Peyer's patch (tissue), 4 donors: ENCODE measurements around the gene PPP2R2D. TPM values are rescaled to one million over a fixed set of nuclear protein-coding genes. Genes with fewer than 3 reads are reported as not detected.

ENCODE experiments used
- DNase-seq, 3 donors: peaks; one replicate each; pipeline ENCODE4 v3.0.0-alpha.2; 2017 to 2019
- H3K27ac ChIP-seq, 4 donors: fragments of 200-600 bp; sonication (generic); one replicate each; pipeline ENCODE4 v1.5.1; 2016 to 2019
- H3K27me3 ChIP-seq, 2 donors: fragments of 200-600 bp; sonication (generic); one replicate each; pipeline ENCODE4 v1.5.1; 2019
- H3K36me3 ChIP-seq, 3 donors: fragments of 200-600 bp; sonication (generic); one replicate each; pipeline ENCODE4 v1.5.1; 2016 to 2019
- H3K4me1 ChIP-seq, 4 donors: fragments of 200-600 bp; sonication (generic); one replicate each; pipeline ENCODE4 v1.5.1; 2016 to 2019
- H3K4me3 ChIP-seq, 4 donors: fragments of 200-600 bp; sonication (generic); 1 replicate in 3 of 4; 2 replicates in 1 of 4; pipeline ENCODE4 v1.5.1; 2016 to 2019; ENCODE audit warnings: mild to moderate bottlenecking in 1 of 4
- H3K9me3 ChIP-seq, 4 donors: fragments of 200-600 bp; sonication (generic); one replicate each; pipeline ENCODE4 v1.5.1; 2016 to 2019; ENCODE audit warnings: mild to moderate bottlenecking in 1 of 4
- CTCF ChIP-seq, 6 experiments: fragments of 450-650 bp in 4 of 6; fragments of 200-600 bp in 2 of 6; sonication (generic) in 1 of 6; IDR thresholded peaks; one replicate each; pipeline ENCODE4 v1.5.1; 2017 to 2019; ENCODE audit warnings: antibody characterized with exemption in 6 of 6, mild to moderate bottlenecking in 3 of 6, moderate library complexity in 1 of 6
- POLR2A ChIP-seq, 2 donors: fragments of 450-650 bp; IDR thresholded peaks; one replicate each; pipeline ENCODE4 v1.5.1; 2017; ENCODE audit warnings: antibody characterized with exemption in 2 of 2, mild to moderate bottlenecking in 2 of 2, moderate library complexity in 2 of 2
- total RNA-seq, 4 donors: library from RNA; depleted of rRNA; stranded (reverse); fragments of >200 nt; gene quantifications; one replicate each; pipeline ENCODE4 v1.1.0, GENCODE V29; 2016

Gene PPP2R2D
- total RNA-seq, 4 donors from 2014 or later, result 34.3 to 87.5 (median 48.5) TPM

- H3K4me3 ChIP-seq, result no peak overlapping the region
- no peaks in the 10 kb centered on the region for H3K9me3 ChIP-seq
- peak in 1 of 3 donors; percentile 34 for DNase-seq
- H3K36me3 ChIP-seq, result no peaks in the 10 kb centered on the region
- no peak for TF ChIP-seq POLR2A (IDR thresholded peaks at IDR 0.05)
- no peak for TF ChIP-seq CTCF (IDR thresholded peaks at IDR 0.05)
- no peak overlapping the region for H3K27ac ChIP-seq
- H3K4me1 ChIP-seq, result peaks cover 0 to 3% (median 0%) of the 10 kb centered on the region in 4 donors
- no peaks in the 10 kb centered on the region for H3K27me3 ChIP-seq
Measured at GRCh38 chr10:131872827-131873375, 27.9 kb upstream of the PPP2R2D start.

GRCh38 chr10:131874991-131875451 lies 25.8 kb upstream of the PPP2R2D start:
- H3K9me3 ChIP-seq, result no peaks in the 10 kb centered on the region
- peak; percentile 46 to 77 (median 73) for DNase-seq
- TF ChIP-seq CTCF (IDR thresholded peaks at IDR 0.05), result peak in 4 of 6 experiments; percentile 40 to 63 (median 52)
- TF ChIP-seq POLR2A (IDR thresholded peaks at IDR 0.05), result no peak
- no peaks in the 10 kb centered on the region for H3K36me3 ChIP-seq
- peaks cover 0 to 3% (median 0%) of the 10 kb centered on the region in 4 donors for H3K4me1 ChIP-seq
- H3K27me3 ChIP-seq, result no peaks in the 10 kb centered on the region
- H3K4me3 ChIP-seq, result no peak overlapping the region
- H3K27ac ChIP-seq, result no peak overlapping the region

GRCh38 chr10:131875501-131875900 lies 25.3 kb upstream of the PPP2R2D start:
- no peaks in the 10 kb centered on the region for H3K9me3 ChIP-seq
- H3K4me3 ChIP-seq, result no peak overlapping the region
- peaks cover 0 to 3% (median 0%) of the 10 kb centered on the region in 4 donors for H3K4me1 ChIP-seq
- no peak for TF ChIP-seq POLR2A (IDR thresholded peaks at IDR 0.05)
- TF ChIP-seq CTCF (IDR thresholded peaks at IDR 0.05), result no peak
- DNase-seq, result no peak
- no peaks in the 10 kb centered on the region for H3K36me3 ChIP-seq
- no peak overlapping the region for H3K27ac ChIP-seq
- H3K27me3 ChIP-seq, result no peaks in the 10 kb centered on the region

- no peak overlapping the region for H3K4me3 ChIP-seq
- H3K9me3 ChIP-seq, result no peaks in the 10 kb centered on the region
- peak in 1 of 3 donors; percentile 23 for DNase-seq
- TF ChIP-seq CTCF (IDR thresholded peaks at IDR 0.05) (no peak), POLR2A (IDR thresholded peaks at IDR 0.05) (no peak)
- no peaks in the 10 kb centered on the region for H3K27me3 ChIP-seq
- no peaks in the 10 kb centered on the region for H3K36me3 ChIP-seq
- peaks cover 0 to 3% (median 0%) of the 10 kb centered on the region in 4 donors for H3K4me1 ChIP-seq
- no peak overlapping the region for H3K27ac ChIP-seq
Measured at GRCh38 chr10:131876017-131876416, 24.8 kb upstream of the PPP2R2D start.

- TF ChIP-seq CTCF (IDR thresholded peaks at IDR 0.05) (no peak), POLR2A (IDR thresholded peaks at IDR 0.05) (no peak)
- H3K27ac ChIP-seq, result no peak overlapping the region
- H3K4me3 ChIP-seq, result no peak overlapping the region
- H3K27me3 ChIP-seq, result no peaks in the 10 kb centered on the region
- peak in 1 of 3 donors; percentile 19 for DNase-seq
- H3K9me3 ChIP-seq, result no peaks in the 10 kb centered on the region
- H3K36me3 ChIP-seq, result no peaks in the 10 kb centered on the region
- peaks cover 0 to 3% (median 0%) of the 10 kb centered on the region in 4 donors for H3K4me1 ChIP-seq
Measured at GRCh38 chr10:131876508-131876907, 24.3 kb upstream of the PPP2R2D start.
